Left ventricle myocardium inferior (tissue), 1 donor: Measurements from ENCODE around the gene RAD9A. TPM values are rescaled to one million over a fixed set of nuclear protein-coding genes. Genes with fewer than 3 reads are reported as not detected.

Source experiments
- DNase-seq: peaks from one replicate; pipeline ENCODE4 v3.0.0-alpha.2; 2020
- H3K27ac ChIP-seq: fragments of 200-600 bp; replicated peaks from 2 replicates; pipeline ENCODE4 v1.8.0; 2021
- H3K27me3 ChIP-seq: fragments of 200-600 bp; 2 replicates; pipeline ENCODE4 v1.8.0; 2021; ENCODE audit warnings: low read depth
- H3K36me3 ChIP-seq: fragments of 200-600 bp; 2 replicates; pipeline ENCODE4 v1.8.0; 2021
- H3K4me1 ChIP-seq: fragments of 200-600 bp; 2 replicates; pipeline ENCODE4 v1.8.0; 2021
- H3K4me3 ChIP-seq: fragments of 200-600 bp; 2 replicates; pipeline ENCODE4 v1.8.0; 2021; ENCODE audit warnings: mild to moderate bottlenecking, moderate library complexity
- H3K9me3 ChIP-seq: fragments of 200-600 bp; replicated peaks from 2 replicates; pipeline ENCODE4 v1.8.0; 2021
- CTCF ChIP-seq: fragments of 200-600 bp; IDR thresholded peaks from 2 replicates; pipeline ENCODE4 v1.8.0; 2021; ENCODE audit warnings: antibody characterized with exemption, mild to moderate bottlenecking, borderline replicate concordance
- intact Hi-C: fragments of 100-400 bp; cut with micrococcal nuclease; formaldehyde crosslinking; loops from one replicate; pipeline ENCODE4 v1.11.0; 2022
- total RNA-seq: library from RNA; stranded (reverse); fragmentation: NEBNext Ultra II Directional; extraction: Animal tissue kit (Norgen Biotek cat#: 25700); gene quantifications from one replicate; pipeline ENCODE4 v1.2.1, GENCODE V29; 2021
- donor health status: DM: no; HTN: yes; CAD: no; lungs with severe emphysema.

Gene RAD9A
- total RNA-seq, 1 donor from 2014 or later = 7.0 TPM

- no peaks in the 10 kb centered on the region for H3K27me3 ChIP-seq
- intact Hi-C loops = no loop called here
- no peak for DNase-seq
- H3K9me3 ChIP-seq = no peaks in the 10 kb centered on the region
- peaks cover 63% of the 10 kb centered on the region for H3K4me1 ChIP-seq
- no peak overlapping the region for H3K4me3 ChIP-seq
- H3K36me3 ChIP-seq = no peaks in the 10 kb centered on the region
- no peak for TF ChIP-seq CTCF
- peak overlapping the region; percentile 99 for H3K27ac ChIP-seq
These were observed 35.9 kb upstream of the RAD9A start for GRCh38 chr11:67355794-67356386.

GRCh38 chr11:67356387-67356863 is 35.4 kb upstream of the RAD9A start:
- no peaks in the 10 kb centered on the region for H3K36me3 ChIP-seq

GRCh38 chr11:67356864-67357561 is 34.8 kb upstream of the RAD9A start:
- Histone ChIP-seq H3K9me3 (no peaks in the 10 kb centered on the region), H3K36me3 (no peaks in the 10 kb centered on the region), H3K4me1 (peaks cover 52% of the 10 kb centered on the region), H3K27me3 (no peaks in the 10 kb centered on the region), H3K4me3 (no peak overlapping the region), H3K27ac (peak overlapping the region; percentile 99)
- peak; percentile 41 for DNase-seq
- peak; percentile 95 for TF ChIP-seq CTCF
- intact Hi-C loops = no loop called here

More at GRCh38 chr11:67356387-67356863, 35.4 kb upstream of the RAD9A start:
- Histone ChIP-seq H3K27me3 (no peaks in the 10 kb centered on the region), H3K27ac (peak overlapping the region; percentile 99), H3K4me1 (peaks cover 58% of the 10 kb centered on the region), H3K4me3 (no peak overlapping the region), H3K9me3 (no peaks in the 10 kb centered on the region)
- no peak for DNase-seq
- intact Hi-C loops = no loop called here
- no peak for TF ChIP-seq CTCF

- H3K27ac ChIP-seq = no peak overlapping the region
- no peaks in the 10 kb centered on the region for H3K27me3 ChIP-seq
- no peaks in the 10 kb centered on the region for H3K36me3 ChIP-seq
- intact Hi-C loops = no loop called here
- H3K4me3 ChIP-seq = no peak overlapping the region
- no peak for DNase-seq
- no peaks in the 10 kb centered on the region for H3K9me3 ChIP-seq
- no peak for TF ChIP-seq CTCF
- H3K4me1 ChIP-seq = peaks cover 42% of the 10 kb centered on the region
These were observed 33.7 kb upstream of the RAD9A start for GRCh38 chr11:67357831-67358670.

GRCh38 chr11:67364169-67364568 is 27.6 kb upstream of the RAD9A start:
- Histone ChIP-seq H3K4me3 (no peak overlapping the region), H3K36me3 (no peaks in the 10 kb centered on the region), H3K27ac (no peak overlapping the region), H3K4me1 (peaks cover 30% of the 10 kb centered on the region), H3K9me3 (no peaks in the 10 kb centered on the region), H3K27me3 (no peaks in the 10 kb centered on the region)
- no peak for TF ChIP-seq CTCF
- no peak for DNase-seq
- intact Hi-C loops = no loop called here
